ENCODE results near the gene ZSCAN10.
"Not testable (repeated sequence)": the region's sequence is repeated elsewhere in the genome, so short reads cannot be mapped to it uniquely, and the experiment has no call there.

GRCh38 chr16:3081957-3082356 is 17.1 kb downstream of the ZSCAN10 start:
- not testable (repeated sequence) for TF ChIP-seq POLR2A (conservative IDR thresholded peaks at IDR 0.05); PRPF4 (IDR thresholded peaks at IDR 0.05; ENCODE audit: insufficient read depth, low read depth, low read length, poor library complexity, severe bottlenecking); RAD21 (CRISPR knock-in tag; conservative IDR thresholded peaks at IDR 0.05 in 1 of 2, IDR thresholded peaks at IDR 0.05 in 1 of 2); REST (IDR thresholded peaks at IDR 0.05; ENCODE audit: borderline replicate concordance); REST (CRISPR knock-in tag; IDR thresholded peaks at IDR 0.05; ENCODE audit: low read depth); NFE2L1 (tag; IDR thresholded peaks at IDR 0.05; ENCODE audit: borderline replicate concordance, low read depth); EZH2 (IDR thresholded peaks at IDR 0.05; ENCODE audit: borderline replicate concordance, low read depth, low read length); RBFOX2 (IDR thresholded peaks at IDR 0.05; ENCODE audit: low read depth, low read length)
